HG03045 (cell line): ENCODE results near the gene GCC1.

ENCODE experiments used
- ATAC-seq: cut with Tn5 transposase; IDR thresholded peaks from one replicate; pipeline ENCODE4 v1.9.1; 2021; ENCODE audit warnings: mild to moderate bottlenecking, moderate library complexity; ENCODE audit not compliant: unreplicated experiment

The GCC1 gene, protein sequence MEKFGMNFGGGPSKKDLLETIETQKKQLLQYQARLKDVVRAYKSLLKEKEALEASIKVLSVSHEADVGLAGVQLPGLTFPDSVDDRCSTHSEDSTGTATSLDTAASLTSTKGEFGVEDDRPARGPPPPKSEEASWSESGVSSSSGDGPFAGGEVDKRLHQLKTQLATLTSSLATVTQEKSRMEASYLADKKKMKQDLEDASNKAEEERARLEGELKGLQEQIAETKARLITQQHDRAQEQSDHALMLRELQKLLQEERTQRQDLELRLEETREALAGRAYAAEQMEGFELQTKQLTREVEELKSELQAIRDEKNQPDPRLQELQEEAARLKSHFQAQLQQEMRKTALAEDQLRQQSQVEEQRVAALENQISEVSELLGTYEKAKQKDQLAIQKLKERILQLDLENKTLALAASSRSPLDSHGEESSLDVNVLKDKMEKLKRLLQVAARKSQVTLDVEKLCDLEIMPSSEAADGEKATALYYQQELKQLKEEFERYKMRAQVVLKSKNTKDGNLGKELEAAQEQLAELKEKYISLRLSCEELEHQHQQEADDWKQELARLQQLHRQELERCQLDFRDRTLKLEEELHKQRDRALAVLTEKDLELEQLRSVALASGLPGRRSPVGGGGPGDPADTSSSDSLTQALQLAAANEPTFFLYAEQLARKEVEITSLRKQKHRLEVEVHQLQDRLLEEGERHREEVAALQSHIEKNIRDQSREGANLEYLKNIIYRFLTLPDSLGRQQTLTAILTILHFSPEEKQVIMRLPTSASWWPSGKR

GRCh38 chr7:127585044-127585953 is at the start of gene GCC1:
Gene GCC1 (minus strand): TSS chr7:127585596. CDS start chr7:127585182, 414 bp downstream.
- ATAC-seq = peak; percentile 77

DNA sequence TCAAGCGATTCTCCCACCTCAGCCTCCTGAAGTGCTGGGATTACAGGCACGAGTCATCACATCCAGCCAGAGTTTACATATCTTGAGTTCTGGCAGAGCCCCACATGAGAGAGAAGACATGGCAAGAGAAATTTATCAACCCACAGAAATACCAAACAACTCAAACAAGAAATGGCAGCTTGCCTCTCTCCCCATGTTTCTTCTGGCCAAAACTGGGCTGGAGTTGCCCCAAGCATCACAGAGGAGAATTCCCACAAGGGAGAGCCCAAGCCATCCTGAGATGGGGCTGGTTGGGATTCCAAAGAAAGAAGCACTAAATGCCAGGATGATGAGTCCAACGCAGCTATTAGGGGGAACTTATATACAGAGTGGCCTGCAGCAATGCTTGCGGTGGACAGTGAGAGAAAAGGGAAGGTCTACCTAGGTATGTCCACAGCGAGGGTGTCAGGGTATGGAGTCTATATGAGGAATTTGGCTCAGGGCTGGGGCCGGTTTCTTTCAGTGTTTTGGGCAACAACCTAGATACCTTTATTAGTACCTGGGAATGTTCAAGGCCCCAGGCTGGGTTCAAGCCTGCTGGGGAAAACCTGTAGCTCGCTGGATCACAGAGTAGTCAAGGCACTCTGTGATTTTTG is 47.0 kb upstream of the GCC1 start:
- no peak for ATAC-seq

GRCh38 chr7:127629268-127629854 is 44.0 kb upstream of the GCC1 start:
- ATAC-seq = no peak

DNA sequence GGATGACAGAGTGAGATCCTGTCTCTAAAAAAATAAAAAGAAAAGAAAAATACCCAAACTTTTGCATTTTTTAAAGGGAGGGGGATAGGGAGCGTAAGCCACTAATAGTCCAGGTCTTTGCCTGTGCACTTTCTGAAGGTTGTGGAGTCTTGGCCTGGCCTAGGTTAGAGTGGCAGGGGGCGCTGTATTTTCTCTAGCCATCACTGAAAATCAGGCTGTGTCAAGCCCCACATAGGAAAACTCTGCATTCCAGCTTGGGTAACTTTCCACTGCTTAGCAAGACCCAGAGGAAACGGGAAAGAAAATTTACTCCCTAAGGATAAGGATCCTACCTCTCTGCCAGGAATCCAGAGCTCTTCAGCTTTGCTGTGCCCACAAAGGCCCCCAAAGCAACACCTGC is 43.0 kb upstream of the GCC1 start:
- no peak for ATAC-seq

DNA sequence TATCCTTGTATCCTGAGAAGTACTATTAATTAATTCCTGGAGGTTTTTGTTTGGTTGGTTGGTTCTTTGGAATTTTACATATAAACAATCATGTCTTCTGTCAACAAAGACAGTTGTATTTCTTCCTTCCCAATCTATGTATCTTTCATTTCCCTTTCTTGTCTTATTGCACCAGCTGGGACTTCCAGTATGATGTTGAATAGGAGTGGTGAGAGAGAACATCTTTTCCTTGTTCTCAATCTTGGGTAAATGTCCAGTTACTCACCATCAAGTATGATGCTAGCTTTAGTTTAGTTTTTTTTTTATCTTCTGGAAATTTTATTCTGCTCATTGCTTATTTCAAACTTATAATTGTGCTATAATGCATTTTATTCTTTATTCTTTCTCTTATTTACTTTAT is 39.9 kb upstream of the GCC1 start:
- ATAC-seq = no peak

DNA sequence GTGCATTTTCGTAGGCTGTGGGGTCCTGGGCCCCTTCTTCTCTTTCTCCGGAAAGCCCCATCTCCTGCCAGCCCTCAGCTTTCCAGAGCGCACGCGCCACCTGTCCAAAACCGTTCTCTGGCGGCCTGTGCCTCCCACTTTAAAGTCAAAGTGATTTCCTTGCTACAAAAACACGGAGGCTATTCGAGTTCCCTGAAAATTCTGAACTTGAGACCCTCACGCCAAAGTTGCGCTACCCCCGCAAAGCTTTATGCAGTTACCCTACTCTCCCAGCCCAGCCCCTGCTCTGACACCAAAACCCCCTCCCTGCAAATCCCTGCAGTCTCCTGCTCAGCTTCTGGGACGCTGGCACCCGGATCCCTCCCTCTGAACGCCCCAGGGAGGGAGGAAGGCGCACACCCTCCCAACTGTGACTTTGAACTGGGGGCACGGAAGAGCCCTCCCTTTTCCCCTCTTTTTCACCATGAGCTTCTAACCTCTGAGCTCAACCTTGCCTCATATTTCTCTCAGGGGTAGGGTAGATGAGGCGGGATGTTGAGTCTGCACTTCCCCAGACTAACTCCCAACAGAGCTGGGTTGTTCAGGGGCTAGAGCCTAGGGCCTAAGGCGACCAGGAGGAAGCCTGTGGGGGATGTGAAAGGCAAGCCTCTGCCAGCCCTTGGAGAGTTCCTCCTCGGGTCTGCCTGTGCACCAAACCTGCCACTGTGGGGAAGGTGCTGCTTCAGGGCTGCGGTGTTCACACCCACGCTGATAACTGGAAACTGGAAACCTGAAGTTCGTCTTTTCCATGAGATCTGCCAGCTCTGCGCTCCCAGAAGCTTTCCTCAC is 35.2 kb upstream of the GCC1 start:
- ATAC-seq = no peak

GRCh38 chr7:127619681-127620405 is 34.4 kb upstream of the GCC1 start:
- no peak for ATAC-seq

- ATAC-seq = no peak
Observed at GRCh38 chr7:127618775-127619174, 33.4 kb upstream of the GCC1 start.

DNA sequence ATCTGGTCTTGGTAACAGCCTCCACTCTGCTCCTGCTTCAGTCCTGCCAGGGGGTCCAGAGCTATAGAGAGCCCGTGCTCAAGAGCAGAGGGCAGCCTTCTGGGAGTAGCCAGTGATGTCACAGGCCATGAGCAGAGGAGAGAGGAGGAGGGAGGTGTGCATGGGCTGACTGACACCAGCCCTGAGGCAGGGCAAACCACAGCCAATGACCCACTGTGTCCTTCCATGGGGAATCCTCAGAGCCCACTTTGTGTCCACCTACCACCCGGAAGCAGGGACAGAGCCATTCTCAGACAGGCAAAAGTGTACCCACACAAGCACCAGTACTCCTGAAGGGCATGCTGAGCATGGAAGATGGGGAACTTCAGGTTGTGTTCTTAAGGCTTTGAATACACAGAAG is 32.6 kb upstream of the GCC1 start, which contains the start of gene PAX4:
Gene PAX4, minus strand, starts transcription at position 101 of the 400 bp plus-strand sequence. CDS start 2,214 bp downstream, outside the sequence.
- no peak for ATAC-seq

- ATAC-seq = no peak
Observed at GRCh38 chr7:127616724-127617123, 31.3 kb upstream of the GCC1 start.

DNA sequence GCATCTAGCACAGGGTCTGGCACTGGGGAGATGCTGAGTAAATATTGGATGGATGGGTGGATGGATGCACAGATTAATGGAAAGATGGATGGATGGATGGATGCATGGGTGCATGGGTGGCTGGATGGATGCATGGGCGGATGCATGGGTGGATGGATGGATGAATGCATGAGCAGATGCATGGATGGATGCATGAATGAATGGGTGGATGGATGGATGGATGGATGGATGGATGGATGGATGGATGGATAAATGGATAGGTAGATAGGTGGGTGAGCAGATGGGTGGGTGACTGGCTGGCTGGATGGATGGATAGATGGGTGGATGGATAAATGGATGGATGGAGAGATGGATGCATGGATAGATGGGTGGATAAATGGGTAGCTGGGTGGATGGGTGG is 26.9 kb upstream of the GCC1 start:
- no peak for ATAC-seq

- no peak for ATAC-seq
Observed at GRCh38 chr7:127609297-127609696, 23.9 kb upstream of the GCC1 start.

- ATAC-seq = no peak
Observed at GRCh38 chr7:127608446-127608845, 23.1 kb upstream of the GCC1 start.

DNA sequence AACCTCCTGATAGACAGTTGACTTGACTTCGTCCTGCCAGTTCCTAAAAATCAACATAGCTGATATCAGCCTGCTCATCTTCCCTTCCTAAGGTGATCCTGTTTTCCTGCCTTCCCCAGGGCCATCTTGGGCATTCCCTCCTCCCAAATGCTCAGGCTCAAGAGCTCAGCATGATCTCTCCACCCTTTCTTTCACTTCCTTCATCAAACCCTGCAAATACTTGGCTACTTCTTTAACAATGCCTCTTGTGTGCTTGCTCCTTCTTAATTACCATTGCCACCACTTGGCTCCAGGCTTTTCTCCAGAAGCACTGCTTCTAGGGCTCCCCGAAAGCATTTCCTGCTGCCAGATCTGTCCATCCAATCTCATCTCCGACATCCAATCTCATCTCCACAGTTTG is 15.5 kb upstream of the GCC1 start:
- no peak for ATAC-seq

DNA sequence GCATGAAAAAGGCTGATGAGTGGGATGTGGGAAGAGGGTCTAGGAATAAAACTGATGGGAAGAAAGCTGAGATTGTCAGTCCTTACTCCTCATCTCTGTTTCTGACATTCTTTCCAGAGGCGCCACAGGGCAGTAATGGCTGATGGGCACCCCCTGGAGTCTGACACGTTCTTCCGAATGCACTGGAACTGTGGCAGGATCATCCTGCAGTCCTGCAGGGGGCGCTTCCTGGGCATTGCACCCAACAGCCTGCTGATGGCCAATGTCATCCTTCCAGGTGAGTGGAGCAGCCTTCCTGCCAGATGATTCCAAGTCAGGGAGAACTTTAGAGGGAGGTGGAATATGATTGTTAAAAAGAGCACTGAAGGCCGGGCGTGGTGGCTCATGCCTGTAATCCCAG is 12.9 kb upstream of the GCC1 start:
- ATAC-seq = no peak

- ATAC-seq = no peak
Observed at GRCh38 chr7:127595737-127596136, 10.3 kb upstream of the GCC1 start.

- ATAC-seq = no peak
Observed at GRCh38 chr7:127594490-127594889, 9.1 kb upstream of the GCC1 start.

- ATAC-seq = no peak
Observed at GRCh38 chr7:127592550-127592949, 7.2 kb upstream of the GCC1 start.

DNA sequence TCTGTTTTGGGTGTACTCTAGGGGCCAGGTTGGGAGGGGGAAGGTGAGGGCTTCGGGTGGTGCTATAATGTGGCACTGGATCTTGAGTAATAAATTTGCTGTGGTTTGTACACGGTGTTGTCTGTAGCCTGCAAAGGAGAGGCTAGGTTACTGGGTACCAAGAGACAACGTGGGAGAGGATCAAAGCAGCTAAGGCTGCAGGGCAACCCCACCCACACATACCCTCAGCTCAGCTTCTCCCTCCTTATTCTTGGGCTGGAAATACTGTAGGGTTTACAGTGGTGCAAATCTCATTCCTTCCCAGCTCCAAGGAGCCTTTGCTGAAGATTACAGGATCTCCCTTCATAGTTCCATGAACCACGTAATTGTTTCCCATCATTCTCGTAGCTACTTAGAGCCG is 6.2 kb upstream of the GCC1 start:
- ATAC-seq = no peak
